ENCODE measurements around the gene HOXA7.

- TF ChIP-seq EZH2 (IDR thresholded peaks at IDR 0.05) (no peak), POLR2AphosphoS5 (IDR thresholded peaks at IDR 0.05; ENCODE audit: borderline replicate concordance, low read depth, low read length) (no peak)
Observed at GRCh38 chr7:27151931-27152815, 4.3 kb downstream of the HOXA7 start, which contains the start of gene HOXA3.

All from SK-N-MC (cell line).